NB4 (cell line): ENCODE results near the gene NR4A3.

ENCODE experiments used
- DNase-seq: peaks from one replicate; pipeline ENCODE4 v3.0.0; 2010; ENCODE audit warnings: low read depth
- H3K4me3 ChIP-seq: one replicate; pipeline ENCODE4 v1.5.1; 2011; ENCODE audit warnings: mild to moderate bottlenecking, low read depth, low read length, moderate library complexity
- POLR2A ChIP-seq: IDR thresholded peaks from 2 replicates; pipeline ENCODE4 v1.6.1; 2011; ENCODE audit warnings: mild to moderate bottlenecking; ENCODE audit not compliant: insufficient read length; ENCODE audit errors: extremely low read depth

NR4A3 gene

GRCh38 chr9:99911600-99911999, 89.9 kb downstream of the NR4A3 start:
- no peak for TF ChIP-seq POLR2A
- no peak overlapping the region for H3K4me3 ChIP-seq
- DNase-seq, result no peak
